ENCODE results near the gene GNB1.

DNA sequence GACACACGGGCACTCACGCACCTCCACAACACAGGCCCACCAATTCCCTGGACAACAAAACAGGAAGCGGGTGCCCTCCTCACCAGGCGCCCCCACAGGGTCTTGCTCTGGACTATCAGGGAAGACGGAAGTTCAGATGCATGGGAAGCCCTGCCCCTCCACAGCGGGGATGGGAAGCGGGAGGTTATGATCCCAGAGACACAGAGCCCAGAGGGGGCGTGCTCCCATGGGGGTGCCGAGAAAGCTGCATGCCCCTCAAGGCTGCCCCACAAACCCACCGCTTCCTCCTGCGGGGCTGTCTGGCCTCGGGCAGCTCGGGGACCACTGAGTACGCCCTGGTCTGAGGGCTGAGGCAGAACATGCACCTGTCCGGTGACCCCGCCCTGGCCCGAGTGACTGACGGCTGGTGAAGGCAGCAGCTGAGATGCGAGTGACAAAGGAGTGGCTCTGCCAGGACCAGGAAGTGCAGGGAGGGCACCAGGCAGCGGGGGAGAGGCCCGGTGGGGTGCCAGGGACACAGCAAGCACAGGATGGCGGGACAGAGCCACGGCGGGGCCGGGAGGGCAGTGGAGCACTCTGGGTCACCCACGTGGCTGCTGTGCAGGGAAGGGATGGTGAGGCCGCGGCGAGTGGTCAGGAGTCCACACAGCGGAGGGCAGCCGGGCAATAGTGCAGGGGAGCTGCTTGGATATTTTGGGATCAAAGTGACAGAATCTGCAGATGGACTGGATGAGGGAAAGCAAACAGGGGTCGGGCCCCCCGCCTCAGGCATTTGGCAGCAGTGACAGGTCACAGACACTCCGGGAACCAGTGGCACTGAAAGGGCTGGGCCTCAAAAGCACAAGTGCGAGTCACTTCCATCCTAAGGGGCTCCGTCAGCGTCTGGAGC lies 131.2 kb downstream of the GNB1 start:
- TF ChIP-seq ZNF8 (CRISPR knock-in tag; IDR thresholded peaks at IDR 0.05), result no peak
- TF ChIP-seq, protein P1, sequence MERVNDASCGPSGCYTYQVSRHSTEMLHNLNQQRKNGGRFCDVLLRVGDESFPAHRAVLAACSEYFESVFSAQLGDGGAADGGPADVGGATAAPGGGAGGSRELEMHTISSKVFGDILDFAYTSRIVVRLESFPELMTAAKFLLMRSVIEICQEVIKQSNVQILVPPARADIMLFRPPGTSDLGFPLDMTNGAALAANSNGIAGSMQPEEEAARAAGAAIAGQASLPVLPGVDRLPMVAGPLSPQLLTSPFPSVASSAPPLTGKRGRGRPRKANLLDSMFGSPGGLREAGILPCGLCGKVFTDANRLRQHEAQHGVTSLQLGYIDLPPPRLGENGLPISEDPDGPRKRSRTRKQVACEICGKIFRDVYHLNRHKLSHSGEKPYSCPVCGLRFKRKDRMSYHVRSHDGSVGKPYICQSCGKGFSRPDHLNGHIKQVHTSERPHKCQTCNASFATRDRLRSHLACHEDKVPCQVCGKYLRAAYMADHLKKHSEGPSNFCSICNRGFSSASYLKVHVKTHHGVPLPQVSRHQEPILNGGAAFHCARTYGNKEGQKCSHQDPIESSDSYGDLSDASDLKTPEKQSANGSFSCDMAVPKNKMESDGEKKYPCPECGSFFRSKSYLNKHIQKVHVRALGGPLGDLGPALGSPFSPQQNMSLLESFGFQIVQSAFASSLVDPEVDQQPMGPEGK (CRISPR knock-in tag; IDR thresholded peaks at IDR 0.05; ENCODE audit: borderline replicate concordance), result no peak

Data from SK-N-SH treated with all-trans-retinoic acid at 6 μM for 48 hours (cell line).